HG03280 (cell line): Measurements from ENCODE around the gene MAP1B.

Source experiments
- ATAC-seq: cut with Tn5 transposase; IDR thresholded peaks from one replicate; pipeline ENCODE4 v1.9.1; 2021; ENCODE audit warnings: mild to moderate bottlenecking, moderate library complexity; ENCODE audit not compliant: unreplicated experiment

Gene MAP1B

DNA sequence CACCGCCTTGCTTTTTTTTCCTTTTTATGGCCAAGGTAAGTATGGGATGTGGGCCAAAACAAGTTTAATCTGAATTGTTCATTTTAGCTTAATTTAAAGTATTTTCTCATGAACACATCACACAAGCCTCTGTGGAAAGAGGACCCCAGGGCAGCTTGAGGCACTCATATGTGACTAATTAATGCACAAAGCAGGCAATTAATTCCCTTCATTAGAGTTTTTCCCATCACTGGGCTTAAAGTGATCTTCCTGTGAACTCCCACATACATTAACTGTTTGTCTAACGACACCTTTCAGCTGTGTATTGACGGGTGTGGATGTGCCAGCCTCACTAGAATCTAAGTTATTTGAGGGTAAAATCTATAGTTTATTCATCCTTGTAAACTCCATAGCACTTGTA is 109.5 kb downstream of the MAP1B start:
- ATAC-seq = no peak

DNA sequence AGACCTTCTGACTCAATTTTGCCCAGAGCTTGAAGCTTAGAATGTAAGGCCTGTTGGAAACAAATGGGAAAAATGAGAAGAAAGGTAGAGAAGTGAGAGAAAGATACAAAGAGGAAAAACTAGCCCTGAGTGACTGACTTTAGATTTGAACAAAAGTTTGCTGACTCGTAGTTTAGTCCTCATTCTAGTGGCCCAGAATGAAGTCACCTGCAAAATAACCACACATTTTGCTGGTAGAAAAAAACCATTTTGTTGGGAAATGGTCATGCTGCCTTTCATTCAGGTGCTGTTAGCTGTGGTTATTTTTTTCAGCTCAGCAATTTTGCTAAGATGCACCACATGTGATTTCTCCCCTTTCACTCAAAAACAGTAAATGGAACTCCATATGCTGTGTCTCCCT is 113.8 kb downstream of the MAP1B start:
- no peak for ATAC-seq

DNA sequence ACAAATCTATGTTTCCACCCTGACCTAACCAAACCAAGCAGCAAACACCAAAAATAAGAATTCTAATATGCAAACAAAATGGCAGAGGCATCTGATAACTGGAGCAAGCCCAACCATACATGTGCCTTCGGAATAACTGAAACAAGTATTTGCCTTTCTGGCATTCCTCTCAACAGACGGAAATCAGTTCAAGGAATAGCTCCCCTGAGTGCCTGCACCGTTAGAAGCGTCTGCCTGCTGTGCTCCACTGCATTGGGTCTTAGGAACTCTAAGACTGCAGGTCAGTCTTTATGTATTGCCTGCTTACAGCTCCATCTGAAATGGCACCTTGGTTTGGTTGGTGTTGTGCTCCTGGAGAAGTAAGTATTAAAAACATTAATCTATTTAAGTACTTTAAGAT is 114.3 kb downstream of the MAP1B start:
- ATAC-seq = no peak

DNA sequence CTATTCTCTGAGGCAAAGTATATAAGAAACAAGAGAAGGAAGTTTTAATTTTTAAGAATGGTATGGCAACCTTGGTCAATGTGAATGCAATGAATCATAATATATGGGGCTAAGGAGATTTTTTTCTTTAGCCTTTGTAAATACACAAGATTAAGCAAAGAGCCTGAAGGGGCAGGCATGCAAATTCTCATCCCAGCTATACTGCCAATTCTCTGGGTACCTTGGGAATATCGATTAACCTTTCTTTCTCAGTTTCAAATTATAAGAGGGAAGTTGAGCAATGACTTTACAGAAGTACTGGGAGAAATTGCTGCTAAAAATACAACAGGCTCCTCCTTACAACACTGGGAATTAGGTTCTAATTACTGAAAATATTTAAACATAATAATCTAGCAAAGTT is 115.2 kb downstream of the MAP1B start:
- no peak for ATAC-seq

DNA sequence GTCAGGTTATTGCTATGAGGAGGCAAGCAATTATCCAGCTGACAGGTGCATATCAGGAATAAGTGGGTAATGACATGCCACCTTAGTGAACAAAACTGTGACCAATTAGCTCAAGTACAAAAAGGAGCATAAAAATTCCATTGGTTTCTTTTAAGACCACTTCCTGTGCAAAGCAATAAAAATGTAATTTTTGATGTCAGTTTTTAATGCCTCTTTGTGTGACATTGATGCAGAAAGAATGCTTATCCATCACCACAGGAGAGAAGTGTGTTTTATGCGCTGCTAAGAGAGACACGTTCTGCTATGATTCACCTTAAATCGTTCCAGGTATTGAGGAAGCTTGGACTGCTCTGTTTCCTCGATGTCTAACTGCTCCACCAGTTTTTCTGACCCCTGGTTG is 116.1 kb downstream of the MAP1B start:
- ATAC-seq = no peak

DNA sequence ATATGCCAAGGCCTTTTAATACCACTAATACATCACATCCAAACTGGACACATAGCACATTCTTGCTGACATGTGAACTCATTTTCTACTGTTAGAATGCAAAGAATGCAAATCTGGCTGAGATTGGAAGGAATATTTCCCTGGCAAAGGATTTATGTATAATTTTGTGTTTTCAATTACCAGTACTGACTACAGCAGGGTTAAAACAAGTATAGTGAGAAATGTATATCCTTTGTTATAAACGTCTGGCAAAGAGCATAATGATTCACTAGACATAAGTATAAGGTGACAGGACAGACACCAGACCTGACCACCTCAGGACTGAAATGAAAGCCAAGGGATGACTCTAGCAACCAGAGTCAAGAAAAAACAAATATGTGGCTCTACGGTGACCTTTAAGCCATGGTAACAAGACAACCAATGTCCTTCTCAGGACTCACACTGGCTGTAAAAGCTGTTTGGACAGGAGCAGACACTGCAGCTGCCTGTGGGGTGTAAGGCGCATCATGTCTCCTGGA is 117.7 kb downstream of the MAP1B start:
- no peak for ATAC-seq

DNA sequence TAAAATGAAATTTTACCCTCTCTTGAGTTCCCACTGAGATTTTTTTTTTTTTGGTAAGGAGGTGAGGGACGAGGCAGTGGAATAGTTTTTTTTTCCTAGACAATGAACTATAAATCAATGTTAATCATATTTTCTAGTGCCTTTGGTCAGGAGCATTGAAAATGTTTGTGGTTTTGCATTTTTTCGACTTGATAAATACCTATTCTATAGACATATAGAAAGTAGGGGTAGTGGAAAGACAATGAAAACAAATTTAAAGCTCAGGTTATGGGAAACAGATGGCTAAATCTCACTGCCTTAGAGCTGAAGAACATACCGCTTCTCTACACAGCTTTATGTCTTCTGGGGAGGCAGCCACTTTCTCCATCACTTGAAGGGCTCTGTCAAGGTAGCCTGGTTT is 118.5 kb downstream of the MAP1B start:
- ATAC-seq = no peak

DNA sequence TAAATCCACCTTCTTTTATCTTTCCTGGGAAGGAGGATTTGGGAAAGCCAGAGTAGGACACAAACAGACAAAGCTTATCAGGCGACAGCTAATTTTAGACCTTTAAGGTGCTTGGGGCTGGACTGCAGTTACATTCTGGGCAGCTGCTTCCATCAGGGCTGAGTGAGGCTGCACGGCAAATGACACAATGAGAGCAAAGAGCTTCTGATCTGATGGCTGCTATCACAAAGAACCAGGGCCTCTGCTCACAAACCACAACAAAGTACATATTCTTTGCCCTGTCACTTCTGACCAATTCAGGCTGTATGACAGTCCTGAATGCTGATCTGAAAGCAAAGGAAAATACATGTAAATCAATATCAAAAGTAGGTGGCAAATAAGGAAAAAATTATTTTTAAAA is 119.7 kb downstream of the MAP1B start:
- no peak for ATAC-seq

DNA sequence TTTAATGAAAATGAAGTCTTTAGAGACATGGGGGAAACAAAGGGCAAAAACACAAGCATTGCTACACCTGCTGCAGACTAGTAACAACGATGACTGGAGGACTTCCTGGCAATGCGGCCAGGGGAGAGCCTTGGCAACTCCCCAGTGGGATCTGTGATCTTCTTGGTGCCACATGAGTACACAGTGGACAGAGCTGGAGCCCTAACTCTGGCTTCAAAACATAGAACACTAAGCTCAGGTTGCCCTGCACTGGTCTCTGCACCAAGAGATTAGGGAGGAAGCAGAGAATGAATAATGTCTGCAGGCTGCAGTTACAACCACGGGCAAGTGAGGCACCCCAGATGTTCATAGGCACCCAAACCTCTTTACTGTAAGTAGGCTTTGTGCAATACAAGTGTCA is 121.7 kb downstream of the MAP1B start:
- no peak for ATAC-seq

DNA sequence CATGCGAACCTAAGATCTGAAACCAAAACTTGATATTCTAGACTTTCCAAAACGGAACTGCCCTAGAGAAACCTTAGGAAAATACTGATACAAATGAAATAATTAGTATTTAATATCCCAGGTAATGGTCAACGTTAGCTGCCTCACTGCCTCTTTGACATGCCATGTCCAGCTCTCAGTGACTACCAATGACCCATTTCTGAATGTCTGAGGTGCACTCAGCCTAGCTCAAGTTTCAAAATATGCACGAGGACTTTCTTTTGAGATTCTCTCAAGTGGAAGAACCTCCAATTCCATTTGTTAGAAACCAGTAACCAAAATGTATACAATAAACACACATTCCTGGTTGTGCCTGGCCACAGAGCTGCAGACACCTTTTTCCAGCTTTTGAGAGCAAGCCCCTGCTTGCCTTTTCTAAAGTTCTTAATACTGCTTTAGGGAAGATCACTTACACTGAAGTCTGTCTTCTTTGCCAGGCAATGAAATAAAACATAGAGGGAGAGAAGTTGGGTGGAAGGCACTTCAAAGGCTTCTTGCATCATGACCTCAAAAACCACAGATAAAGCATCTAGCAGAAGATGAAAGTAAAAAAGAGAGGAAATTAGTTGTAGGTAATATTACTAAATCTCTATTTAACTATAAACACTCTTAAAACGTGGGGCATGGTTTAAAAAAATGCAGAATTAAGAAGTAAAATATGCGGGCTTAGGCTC is 124.9 kb downstream of the MAP1B start:
- ATAC-seq = no peak

DNA sequence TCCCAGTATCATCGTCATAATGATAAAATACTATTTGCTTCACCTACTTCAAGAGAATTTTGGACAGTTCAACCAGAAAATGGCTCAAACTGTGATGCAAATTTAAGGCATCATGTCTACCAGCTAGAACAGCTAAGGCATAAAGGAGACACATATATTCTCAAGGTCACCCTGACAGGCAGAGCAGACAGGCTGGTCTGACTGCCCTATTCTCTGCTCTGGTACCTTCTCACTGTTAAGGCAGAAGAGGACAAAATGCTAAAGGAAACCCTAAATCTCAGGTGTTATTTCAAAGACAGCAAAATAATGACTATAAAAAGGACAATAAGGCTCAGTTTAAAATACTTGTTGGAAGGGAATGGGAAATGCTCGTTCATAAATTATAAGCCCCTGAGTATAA is 125.6 kb downstream of the MAP1B start:
- ATAC-seq = no peak

DNA sequence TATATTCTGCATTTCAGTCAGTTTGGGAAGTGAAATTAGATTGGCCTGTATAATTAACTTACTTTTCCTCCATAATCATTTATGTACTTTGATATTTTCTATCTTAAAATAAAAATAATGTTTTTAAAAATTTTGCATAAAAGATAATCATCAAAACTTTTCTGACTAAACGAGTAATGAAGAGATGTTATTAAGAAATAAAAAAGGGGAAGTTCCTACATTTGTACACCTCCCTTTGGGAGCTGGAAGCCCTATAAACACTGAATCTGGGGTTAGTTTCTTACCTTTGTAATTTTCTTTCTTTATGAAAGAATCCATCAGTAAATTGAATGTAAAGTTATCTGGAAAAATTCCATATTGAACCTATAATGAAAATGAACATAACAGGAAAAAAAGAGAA is 126.6 kb downstream of the MAP1B start:
- ATAC-seq = no peak

DNA sequence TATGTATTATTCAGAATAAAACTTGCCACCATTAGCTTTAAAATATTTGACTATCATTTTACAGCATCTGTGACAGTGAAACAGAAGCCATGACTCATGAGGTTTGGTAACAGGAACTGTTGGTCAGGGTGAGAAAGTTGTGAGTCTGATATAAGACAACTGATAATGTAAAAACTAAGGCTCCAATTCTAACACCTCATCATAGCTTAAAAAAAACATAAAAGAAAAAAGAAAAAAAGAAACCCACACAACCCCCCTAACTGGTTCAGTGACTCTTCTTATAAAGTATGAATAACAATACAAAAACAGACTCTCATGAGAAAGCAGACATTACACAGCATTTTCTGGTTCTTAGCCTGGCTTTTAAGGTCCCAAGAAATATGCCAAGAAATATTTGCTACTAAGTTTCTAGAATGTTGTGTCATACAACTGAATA is 127.0 kb downstream of the MAP1B start:
- peak; percentile 86 for ATAC-seq

DNA sequence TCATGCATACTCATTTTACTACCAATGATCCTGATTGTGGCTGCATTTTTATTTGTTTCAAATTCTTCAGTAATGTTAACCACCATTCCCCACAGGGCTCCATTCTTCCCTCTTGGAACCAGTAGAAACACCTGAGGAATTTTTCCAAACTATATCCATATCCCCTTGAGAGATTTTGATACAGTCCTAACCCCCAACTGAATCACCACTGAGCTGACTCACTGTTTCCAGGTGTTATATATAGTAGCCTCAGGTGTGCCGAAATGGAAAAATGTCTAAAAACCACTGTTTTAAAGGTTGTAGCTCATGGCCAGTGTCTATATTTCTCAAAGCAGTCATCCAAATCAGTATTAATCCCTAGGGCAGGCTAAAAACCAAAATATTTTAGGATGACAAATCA is 127.6 kb downstream of the MAP1B start:
- ATAC-seq = no peak

DNA sequence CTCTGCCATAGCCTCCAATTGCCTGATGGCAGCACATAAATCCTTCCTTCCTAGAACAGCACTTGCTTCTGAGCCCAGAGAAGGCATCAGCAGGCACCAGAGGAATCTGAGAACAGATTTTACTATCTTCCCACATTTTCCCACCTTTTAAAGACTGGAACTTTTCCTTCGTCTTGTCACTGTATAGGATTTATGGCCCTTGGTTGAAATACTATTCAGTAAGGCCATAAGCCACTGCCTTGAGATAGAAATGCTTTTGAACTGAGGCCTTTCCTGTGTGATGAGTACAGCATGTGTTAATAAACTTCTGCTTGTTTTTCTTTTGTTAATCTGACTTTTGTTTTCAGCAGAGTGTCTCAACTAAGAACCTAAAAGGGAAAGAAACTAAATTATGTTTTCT is 128.4 kb downstream of the MAP1B start:
- ATAC-seq = no peak

DNA sequence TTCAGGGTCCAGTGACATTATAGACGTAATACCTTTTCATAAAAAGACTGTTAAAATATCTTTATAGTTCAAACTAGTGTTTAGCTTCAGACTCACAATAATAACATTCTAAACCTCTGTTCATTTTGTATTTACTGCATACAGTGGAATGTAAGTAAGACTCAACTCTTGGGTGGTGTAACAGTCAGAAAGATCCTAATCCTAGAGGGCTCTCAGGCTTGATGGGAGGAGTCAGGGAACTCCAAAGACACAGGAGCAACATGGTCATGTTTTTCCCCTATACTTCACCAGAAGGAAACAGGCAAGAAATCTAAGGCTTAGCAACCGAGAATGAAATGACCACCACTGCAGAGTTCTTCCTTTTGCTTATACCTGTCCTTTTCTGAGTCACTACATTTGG is 130.1 kb downstream of the MAP1B start:
- no peak for ATAC-seq

DNA sequence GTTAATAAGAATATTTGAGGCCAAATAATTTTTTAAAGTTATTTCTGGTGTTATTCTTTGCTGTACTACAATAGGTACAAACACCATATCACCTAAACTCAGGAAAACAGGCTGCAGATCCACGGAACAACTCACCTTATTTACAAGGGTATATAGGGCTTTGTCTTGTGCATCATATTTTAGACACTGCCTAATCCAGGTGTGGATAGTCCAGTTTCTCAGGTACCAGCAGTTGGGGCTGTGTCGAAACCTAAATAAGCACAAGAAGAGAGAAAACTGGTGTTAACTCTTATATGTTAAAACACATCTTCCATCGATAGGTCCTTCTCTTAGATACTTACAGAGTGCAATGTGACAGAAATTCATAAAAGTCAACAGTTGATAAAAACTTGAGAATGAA is 130.6 kb downstream of the MAP1B start:
- ATAC-seq = no peak

DNA sequence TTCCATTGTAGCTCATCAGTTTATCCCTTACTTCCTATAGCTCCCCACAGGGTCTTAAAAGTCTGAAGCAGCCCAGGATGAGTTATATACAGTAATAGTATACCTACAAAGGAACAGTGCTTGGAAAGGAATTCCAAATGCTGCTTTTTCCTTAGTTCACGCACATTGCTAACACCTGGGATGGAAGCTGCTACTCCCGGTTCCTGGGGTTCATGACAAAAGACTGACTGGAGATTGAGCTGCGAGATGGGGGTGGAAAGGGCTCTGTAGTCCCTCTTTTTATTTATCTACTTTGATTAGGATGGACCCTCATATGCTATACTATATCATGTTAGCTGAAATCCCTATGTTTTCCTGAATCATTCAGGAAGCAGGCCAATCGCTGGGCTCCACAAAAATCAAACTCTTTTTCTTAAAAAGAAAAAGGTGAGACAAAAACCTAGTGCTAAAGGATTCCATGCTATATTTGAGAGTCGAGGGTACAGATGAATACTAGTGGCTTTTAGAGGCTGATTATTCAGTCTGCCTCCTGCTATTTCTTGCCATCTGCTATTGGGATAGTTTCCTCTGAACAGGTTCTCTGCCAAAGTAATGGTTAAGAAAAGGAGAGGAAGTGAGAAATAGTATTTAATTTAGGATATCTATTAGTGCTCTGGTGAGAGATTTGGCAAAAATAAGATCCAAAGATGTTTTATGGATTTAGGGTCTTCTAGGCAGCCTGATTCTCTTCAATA is 131.6 kb downstream of the MAP1B start:
- ATAC-seq = no peak

DNA sequence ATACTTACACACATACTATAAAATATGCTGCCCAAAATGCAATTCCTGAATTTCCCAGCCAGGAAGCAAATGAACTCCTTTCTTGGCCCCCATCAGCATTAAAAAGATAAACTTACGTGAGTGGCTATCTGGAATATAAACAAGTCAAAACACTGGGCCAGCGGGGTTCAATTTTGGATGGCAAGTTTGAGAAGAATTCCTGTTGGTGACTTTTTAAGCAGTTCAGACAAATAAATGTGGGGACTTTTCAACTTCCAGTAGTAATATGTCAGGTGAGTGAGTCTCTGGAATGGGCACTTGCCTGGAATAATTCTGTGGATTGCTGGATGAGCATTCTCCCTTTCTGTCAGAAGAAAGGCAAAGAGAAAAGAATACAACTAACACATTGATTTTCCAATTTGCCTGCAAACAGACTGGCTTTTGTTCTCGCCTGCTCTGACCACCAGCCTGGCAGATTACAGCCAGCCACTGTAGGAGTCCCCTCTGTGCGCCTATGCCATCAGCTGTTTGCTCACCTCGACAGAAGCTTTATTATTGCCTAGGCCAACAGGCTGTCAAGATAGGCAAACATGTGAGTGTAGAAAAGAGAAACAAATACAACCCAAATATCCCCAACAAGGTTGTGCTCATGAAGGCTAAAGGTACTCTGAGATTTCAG is 134.2 kb downstream of the MAP1B start:
- no peak for ATAC-seq

DNA sequence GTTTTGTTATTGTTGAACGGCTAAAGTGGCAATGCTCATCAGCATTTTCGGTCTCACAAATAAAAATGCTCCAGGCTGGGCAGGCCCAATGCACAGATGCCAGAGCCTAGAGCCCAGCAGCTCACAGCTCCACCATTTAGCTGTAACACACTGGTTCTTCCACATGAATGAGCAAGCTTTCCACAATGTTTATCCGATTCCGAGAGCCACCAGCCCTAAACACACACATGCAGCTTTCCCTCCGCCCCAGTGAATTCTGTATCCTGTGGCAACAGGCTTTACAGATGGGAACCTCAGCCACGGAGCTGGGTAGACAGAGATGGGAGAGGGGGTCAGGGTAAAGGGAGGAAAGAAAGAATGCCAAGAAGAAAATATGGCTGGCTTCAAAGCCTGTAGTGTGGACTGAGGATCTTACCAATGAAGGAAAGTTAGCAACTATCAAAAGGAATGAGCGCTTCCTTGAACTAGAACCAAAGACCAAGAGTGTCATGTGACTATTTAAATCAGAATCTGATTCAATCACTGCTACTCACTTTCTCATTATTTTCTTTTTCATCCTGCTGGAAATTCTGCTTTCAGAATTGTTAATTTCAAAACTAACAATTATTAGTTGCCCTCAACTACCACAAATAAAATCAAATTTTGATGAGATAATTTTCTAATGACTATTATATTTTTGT is 135.7 kb downstream of the MAP1B start:
- ATAC-seq = no peak

DNA sequence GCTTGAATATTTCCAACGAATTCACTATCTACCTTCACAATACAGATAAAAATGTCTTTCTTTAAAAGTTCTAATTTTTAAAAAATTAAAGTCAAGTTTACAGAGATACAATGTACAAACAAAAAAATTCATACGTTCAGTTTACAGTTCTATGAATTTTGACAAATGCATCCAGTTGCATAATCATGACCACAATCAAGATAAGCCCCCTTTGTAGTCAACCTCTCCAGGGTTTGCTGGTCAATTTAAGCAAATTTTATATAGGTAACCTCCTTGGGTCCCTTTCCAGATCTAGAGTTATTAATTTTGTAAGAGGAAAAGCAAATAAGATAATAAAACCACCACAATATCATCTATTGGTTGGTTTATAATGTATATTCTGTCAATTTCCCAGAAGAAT is 136.4 kb downstream of the MAP1B start:
- ATAC-seq = no peak
